Stimulated activated CD8-positive, alpha-beta memory T cell treated with anti-CD3 and anti-CD28 coated beads, Interleukin-2, amount 100 ng/mL, for 48 hours (primary cell): ENCODE data around the gene BANP.

Experiments used
- DNase-seq, 2 donors: peaks; one replicate each; pipeline ENCODE4 v3.0.0-alpha.2; 2020; ENCODE audit warnings: low read depth in 2 of 2

The BANP gene

DNA sequence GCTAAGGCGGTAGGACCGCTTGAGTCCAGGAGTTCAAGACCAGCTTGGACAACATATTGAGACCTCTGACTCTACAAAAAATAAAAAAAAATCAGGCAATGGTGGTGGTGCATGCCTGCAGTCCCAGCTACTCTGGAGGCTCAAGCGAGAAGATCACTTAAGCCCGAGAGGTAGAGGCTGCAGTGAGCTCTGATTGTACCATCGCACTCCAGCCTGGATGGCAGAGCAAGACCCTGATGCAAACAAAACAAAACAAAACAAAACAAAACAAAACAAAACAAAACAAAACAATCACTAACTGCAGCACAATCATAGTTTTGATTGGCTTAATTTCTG lies 2.5 kb upstream of the BANP start:
- no peak for DNase-seq

DNA sequence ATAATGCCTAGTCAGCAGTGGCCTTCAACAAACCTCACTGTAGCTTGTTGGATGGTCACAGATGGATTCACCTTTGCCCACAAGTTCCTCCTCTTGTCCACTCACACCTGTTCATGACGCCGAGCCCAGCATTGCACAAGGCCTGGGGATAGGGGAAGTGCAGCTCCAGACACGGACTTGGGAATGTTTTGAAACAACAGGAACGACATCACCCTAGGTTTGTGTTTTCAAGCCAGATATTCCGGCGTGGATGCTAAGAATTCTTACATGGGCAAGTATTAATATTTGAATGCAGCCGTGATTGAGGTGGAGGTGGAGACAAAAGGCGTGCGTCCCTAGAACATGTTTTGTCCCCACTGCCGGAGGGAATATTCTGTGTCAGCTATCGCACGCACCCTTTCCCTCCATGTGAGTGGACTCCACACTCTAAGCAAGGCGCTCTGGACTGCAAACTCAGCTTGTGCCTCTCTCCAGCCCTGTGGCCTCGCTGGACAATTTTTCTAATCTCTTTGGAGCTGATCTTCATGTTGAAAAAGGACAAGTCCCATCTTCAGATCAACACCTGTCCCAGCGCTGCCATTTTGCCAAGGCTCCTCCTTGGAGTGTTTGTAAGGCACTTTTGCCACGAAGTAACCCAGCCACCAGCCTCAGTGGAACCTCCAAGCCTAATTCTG lies 2.0 kb upstream of the BANP start:
- DNase-seq = no peak

DNA sequence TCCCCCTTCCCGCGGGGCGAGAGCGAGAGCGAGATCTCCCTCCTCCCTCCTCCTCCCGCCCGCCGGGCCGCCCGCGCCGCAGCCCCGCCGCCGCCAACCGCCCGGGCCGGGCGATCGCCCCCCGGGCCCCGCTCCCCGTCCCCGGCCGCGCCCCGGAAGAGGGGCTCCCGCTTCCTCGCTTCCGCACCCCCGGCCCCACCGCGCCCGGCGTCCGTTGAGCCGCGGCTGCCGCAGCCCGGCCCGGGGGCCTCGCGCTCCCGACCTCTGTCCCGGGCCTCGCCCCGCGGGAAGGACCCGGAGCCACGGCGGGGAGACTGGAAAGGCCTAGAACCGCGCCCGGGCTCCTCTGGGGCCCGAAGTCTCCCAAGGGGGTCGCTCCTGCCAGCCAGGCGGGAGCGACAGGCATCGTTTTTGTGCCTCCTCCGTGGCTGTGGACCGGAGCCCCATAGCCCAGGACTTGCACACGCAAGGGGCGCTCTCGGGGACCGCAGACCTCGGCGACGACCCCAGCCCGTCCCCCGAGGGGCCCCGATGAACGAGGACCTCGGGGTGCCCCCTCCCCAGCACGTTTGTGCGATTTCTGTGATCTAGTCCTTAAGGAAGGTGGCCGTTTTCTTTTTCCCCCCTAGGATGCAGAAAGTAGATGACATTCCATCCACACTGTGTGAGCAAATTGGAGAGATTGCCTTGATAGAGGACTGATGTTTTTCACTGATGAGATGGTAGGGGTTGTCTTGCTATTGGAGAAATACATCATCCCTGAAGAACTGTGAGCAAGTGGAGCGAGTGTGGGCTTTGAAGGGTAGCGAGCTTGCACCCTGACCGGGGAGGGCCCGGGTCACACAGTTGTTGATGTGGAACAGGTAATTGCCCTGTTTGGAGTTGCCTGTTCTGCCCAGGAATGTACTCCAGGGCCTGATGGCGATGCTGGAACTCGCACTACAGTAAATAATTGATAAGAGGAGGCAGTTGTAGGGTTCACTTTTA lies 611 bp downstream of the BANP start:
- DNase-seq = no peak

DNA sequence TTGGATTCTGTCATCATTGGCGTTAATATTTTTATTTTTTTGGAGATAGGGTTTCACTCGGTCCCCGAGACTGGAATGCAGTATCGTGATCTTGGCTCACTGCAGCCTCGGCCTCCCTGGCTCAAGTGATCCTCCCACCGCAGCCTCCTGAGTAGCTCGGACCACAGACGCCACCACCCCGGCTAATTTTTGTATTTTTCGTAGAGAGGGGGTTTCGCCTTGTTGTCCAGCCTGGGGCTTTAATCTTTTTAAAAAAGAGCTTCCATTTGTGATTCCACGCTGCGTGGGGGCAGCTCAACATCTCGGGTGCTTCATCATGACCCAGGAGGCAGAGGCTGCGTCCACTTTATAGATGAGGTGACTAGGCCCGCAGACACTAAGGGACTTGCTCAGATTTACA lies 1.5 kb downstream of the BANP start:
- no peak for DNase-seq

DNA sequence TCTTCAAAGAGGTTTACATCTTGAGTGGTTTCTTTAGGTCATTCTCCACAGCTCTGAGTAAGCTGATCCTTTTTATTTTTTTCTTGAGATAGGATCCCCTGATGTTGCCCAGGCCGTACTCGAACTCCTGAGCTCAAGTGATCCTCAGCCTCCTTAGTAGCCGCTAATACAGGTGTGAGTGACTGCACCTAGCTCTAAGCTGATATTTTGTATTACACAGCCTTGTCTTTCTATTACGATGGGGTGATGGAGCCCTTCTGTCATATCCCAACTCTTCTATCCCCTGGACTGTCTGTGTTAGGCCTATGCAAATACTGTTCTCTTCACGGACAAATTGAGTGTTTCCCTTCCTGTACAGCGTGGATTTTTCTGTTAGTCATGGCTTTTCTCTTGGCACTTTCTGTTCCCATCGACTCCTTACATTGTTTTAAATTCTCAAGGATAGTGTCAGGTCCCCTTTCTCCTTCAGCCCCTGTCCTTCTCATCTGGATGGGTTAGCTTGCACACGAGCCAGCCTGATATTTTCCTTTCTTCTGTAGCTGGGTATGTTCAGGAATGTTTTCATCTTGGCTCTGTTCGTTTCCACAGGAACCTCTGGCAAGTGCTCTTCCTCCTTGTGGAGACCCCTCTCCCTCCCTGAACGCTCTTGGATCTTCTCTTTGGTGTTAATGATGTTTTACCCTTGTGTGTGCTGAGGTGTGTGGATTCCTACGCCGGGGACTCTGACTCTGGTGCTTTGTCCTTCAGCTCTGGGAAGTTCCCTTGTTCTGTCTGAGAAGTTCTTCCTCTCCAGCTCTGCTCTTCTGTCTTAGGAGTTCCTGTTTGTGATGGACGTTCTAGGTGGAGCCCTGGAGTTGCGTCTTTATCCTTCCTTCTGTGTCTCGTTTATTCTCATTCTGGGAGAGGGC lies 2.3 kb downstream of the BANP start:
- no peak for DNase-seq

DNA sequence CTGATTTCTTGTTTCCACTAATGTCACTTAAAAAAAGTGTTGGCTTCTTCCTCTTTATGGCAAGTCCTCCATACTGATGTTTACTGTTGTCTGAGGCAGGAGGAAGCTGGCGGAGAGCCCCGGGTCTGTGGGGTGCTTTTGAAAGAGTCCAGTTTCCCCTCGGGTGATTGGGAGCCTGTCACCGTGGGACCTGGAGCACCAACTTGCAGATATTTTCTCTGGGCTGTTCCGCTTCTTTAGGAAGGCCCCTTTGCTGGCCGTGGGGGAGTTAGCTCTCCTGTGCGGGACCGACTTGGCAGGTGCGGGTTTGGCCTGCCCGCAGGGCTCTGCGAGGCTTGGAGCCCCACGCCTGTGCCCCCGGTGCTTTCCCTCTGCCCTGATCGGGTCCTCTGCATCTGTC lies 3.1 kb downstream of the BANP start:
- DNase-seq = no peak

DNA sequence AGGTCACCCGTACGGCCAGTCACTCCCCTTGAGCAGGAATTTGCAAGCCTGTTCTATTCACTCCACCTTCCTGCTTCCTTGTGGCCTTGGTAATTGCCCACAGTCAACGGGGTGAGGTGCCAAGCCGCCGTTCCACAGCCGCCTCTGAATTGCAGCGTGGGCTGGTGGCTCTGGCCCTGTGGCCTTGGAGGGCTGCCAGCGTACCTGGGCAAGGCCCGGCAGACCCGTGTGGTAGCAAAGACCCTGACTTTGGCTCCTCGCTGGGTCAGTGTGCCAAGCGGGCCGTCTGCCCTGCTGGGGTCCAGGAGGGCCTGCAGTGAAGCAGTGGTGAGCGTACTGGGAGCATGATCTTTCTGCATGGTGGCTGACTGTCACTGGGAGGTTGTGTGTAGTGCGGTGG lies 3.6 kb downstream of the BANP start:
- no peak for DNase-seq

DNA sequence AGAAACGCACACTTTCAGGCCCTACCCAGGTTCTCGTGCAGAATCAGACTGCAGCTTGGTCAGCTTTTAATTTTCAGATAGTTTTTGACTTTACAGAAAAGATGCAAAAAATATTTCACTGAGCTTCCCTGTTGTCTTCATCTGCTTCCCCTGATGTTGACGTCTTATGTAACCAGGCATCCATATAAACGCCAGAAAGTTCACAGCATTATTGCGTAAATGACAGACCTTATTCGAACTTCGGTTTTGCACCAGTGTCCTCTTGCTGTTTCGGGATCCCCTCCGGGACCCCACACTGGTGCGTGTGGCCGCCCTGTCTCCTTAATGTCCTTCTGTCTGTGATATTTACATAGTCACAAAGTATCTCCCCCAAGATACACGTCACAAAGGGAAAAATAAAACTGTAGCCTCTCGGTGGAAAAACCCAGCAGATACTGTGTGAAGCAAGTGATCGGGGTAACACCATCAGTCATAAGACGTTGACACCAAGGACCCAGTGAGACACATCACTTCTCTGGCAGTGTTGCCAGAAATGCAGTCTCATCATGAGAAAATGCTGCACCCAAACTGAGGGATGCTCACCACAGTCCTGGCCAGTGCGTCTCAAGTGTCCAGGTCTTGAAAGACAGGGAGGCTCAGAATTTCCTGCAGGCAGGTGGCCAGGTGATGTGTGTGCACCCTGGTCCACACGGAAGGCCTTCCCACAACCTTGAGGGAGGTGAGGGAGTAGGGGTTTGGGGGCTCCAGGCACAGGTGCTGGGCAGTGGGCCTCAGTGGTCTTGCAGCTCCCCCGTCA lies 4.3 kb downstream of the BANP start:
- no peak for DNase-seq

DNA sequence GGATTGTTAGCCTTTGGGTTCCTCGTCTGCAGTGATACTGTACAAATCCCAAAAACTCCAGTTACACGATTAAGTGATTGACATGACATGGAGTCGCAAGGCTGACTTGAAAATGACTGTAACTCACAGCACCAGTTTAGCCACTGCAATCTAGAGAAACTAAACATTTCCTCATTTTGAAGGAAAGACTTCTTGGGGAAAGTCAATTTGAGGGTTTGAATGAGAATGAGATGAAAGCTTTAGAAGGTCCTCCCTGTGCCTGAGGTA lies 4.8 kb downstream of the BANP start:
- DNase-seq = no peak

DNA sequence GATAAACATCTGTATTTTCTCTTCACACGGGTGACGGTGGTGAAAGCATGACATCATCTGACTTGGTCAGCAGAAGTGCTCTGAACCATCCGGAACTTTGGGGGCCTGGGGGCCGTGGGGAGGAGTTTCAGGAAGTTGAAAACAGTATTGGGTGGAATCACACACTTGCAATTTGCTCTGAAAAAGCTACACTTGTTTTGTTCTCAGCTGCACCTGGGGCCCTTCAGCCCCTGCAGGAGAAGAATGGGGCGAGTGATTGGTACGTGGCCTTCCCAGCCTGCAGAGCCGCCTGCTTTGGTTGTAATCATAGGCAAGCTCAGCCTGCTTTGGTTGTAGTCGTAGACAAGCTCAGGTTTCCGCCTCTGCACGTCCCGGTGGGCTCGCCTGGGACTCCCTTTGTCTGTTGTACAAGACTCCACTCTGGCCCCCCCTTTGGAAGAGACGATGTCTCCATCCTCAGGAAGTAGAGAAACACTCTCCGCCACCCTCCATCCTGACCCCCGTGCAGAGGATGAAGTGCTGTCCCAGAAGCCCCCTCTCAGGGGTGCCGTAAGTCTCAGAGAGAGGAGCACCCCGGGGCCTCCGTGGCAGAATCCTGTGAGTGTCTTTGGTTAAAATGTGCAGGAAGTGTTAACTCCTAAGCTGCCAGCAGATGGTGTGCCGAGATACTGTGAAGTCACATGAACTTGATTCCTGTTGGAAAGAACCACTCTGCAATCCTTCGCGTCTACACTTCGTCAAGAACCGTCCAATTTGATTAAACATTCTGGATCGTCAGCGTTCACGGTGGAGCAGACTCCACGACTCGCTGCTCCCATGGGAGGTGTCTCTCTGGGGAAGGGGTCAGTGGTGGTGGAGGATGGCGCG lies 5.4 kb downstream of the BANP start:
- peak; percentile 44 to 68 for DNase-seq

DNA sequence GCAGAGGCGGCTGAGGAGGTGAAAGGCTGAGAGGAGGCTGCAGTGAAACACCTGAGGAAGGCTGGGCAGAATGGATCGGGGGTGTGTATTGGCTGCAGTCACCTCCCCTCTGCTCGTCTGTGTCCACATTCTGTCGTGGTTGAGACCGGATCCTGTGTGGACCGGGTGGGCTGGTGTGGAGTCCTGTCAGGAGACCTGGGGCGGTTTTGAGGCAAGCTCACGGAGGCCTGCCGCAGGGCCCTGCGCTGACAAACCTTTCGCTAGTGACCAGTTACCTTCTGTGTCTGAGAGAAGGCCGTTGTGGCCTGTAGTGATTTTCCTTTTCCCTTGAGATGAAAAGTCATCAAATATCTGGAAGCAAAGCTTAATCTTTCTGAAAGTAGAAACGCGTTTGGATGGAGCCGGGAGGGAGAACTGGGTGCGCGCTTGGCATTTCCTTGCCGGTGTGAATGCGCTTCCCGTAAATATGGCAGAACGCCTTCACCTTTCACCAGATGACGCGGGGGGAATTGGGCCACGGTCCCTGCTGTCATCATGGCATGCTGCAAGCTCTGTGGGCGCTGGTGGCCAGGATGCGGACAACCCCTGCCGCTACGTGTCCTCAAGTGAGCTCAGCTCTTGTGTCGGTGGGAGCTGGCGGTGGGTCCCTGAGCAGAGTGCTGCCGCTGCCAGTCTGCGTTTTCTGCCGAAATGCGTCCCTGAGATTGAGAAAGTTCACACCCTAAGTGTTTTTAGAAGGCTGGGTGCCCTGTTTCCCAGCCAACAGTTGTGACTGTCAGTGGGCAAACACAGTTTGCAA lies 6.3 kb downstream of the BANP start:
- no peak for DNase-seq

DNA sequence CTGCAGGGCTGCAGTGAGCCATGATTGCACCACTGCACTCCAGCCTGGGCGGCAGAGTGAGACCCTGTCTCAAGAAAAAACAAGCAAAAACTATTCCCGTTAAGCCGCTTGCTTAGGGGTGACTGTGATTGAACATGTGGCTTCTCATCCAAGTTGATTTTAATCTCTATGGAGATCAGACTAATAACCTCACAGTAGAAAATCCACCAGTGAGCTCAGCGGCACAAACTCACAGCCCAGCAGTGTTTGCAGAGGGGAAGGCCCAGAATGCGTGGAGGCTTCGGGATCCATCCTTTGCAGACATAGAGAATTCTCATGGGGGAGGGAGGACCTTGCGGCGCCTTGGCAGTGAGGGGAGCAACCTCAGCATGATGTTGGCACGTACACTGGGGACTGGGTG lies 7.4 kb downstream of the BANP start:
- no peak for DNase-seq

DNA sequence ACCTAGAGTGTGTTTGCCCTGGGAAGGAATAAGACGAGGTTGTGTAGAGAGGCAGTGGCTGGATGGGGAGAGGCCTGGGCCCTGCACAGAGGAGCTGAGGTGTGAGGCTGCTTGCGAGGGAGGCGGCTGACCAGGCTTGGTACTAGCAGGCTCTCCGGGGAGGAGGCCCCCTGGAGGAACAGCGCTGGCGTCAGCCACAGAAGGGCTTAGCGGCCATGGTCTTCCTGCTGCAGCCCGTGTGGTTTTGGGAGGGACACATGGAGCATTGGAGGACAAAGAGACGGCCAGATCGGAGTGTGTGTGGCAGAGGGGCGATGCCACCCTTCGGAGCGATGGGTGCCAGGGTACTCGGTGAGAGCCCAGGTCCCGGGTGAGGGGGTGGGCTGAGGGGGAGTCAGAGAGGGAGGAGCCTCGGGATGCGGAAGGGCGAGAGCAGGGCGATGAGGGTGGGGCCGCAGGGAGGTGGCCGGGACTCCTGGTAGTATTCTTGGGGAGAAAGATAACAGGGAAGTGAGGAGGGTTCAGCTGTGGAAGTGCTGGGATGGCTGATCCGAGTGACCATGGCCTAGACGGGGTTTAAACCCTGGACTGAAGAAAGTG lies 8.3 kb downstream of the BANP start:
- DNase-seq = no peak

DNA sequence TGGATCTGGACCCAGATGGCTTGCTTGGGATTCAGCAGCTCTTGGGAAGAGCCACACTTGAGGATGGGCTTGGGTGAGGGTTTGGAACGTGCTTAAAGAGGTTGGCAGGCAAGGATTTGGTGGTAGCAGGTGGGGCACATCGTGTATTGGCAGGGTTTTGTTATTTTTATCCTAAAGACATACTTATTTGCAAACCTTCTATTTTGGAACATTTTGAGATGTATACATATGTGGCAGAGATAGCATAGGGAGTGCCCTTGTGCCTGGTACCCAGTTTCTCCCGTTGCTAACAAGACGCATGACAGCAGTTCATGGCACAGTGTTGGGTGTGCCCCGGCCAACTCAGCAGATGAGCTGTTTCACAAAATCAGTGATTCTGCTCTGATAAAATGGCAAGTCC lies 9.1 kb downstream of the BANP start:
- DNase-seq = no peak

DNA sequence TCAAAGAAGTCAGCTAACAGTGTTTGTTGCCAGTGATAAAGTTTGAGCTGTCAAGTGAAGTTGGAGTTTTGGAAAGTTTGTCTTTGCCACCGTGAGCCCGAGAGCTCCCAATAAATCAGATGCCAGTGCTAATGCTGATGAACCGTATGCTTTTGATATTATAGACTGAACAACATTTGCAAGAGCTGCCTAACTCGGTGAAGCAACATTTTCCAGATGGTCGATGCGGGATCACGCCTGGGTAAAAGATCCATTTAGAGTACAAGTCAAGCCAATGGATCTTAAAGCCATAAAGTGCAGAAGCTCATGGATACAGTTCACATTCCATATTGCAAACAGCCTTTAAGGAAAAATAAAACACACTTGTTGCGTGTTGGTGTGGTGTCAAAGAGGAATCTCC lies 9.6 kb downstream of the BANP start:
- no peak for DNase-seq

DNA sequence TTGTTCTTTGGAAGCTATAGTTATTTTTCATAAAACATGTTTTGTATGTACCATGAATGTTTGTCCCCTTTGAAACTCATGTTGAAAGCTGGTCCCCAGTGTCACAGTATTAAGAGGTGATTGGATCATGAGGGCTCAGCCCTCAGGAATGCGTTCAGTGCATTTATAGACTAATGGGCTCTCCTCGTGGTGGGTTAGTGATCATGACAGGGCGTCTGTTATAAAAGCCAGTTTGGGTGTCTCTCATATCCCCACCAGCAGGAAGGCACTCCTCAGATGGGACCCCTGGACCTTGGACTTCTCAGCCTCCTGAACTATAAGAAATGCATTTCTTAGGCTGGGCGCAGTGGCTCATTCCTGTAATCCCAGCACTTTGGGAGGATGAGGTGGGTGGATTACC lies 10.4 kb downstream of the BANP start:
- DNase-seq = no peak

DNA sequence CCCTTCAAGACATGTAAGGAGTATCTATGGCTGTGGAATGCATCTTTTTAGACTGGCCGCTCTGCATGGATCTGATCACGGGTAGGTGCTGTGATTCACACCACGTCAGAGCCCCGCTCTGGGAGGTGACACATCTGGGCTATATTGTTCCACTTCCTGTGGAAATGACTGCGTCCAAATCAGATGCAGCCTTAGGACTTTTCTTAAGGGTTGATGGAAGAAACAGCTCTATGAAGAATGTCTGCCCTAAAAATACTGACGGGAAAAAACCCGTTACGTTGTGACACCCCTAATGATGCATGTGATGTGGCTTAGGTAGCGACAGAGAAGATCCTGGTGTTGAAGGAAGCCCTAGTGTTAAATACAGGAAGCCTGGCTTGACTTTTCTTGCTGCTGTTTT lies 12.2 kb downstream of the BANP start:
- peak; percentile 46 to 55 for DNase-seq

DNA sequence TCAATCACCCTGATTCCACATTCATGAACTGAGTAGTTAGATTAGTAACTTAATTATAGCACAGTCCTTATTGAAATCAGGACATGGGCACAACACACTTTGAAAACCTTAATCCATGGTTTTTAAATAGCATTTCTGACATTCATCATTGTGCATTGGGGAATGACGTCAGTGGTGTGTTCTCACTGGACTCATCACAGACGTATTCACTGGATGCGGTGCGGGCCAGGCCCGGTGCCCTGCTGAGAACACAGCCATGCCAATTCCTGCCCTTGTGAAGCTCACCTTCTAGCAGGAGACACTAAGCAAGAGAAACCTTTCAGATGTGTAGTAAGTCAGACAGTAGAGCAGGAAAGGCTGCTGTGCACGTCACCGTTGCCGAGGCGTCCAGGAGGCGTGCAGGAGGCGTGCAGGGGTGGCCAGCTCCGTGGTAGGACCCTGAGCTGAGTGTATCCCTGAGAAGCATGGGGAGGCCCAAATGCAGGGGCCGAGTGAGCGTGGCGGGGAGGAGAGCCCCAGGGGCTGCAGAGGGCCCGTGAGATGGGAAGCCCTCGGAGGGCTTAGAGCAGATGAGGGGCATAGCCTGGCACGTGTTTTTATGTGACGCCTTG lies 12.9 kb downstream of the BANP start:
- DNase-seq = no peak

DNA sequence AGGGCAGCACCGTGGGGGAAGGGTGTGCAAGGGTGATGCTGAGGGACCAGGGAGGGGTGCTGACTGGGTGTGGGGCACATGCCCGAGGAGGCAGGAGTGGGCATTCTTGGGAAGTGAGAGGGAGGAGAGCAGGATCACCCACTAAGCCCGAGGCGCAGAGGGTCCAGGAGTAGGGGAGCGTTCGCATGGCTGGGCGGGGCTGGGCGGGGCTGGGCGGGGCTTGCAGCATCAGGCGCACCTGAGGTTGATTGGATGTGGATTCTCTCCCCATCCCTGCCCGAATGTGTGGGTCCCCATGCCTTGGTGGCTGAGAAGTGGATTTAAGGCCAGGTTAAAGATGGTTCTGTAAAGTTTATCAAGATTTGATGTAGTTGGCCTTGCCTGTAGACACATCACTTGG lies 14.2 kb downstream of the BANP start:
- no peak for DNase-seq
